NCI-H1092 treated with DMSO at 0.1 percent for 48 hours (cell line): ENCODE data around the gene SPEF1.

Experiments
- DNase-seq: peaks from one replicate; lab custom pipeline; 2025; lab: John Stamatoyannopoulos, UW

Gene SPEF1

GRCh38 chr20:3766422-3767109 lies 14.7 kb downstream of the SPEF1 start:
- no peak for DNase-seq

- DNase-seq = no peak
These were observed 15.9 kb downstream of the SPEF1 start for GRCh38 chr20:3765171-3765882.

- DNase-seq = no peak
These were observed 16.6 kb downstream of the SPEF1 start for GRCh38 chr20:3764659-3765058.

- DNase-seq = no peak
These were observed 17.3 kb downstream of the SPEF1 start for GRCh38 chr20:3763671-3764601.

- peak; percentile 9 for DNase-seq
These were observed 20.4 kb downstream of the SPEF1 start for GRCh38 chr20:3760655-3761348.

- DNase-seq = no peak
These were observed 21.4 kb downstream of the SPEF1 start for GRCh38 chr20:3759884-3760283.

- DNase-seq = no peak
These were observed 21.9 kb downstream of the SPEF1 start for GRCh38 chr20:3759316-3759823.

GRCh38 chr20:3758566-3758965 lies 22.7 kb downstream of the SPEF1 start:
- no peak for DNase-seq

GRCh38 chr20:3757268-3757667 lies 24.0 kb downstream of the SPEF1 start:
- DNase-seq = no peak

GRCh38 chr20:3755814-3756480 lies 25.3 kb downstream of the SPEF1 start:
- DNase-seq = no peak

GRCh38 chr20:3755269-3755668 lies 26.0 kb downstream of the SPEF1 start:
- no peak for DNase-seq

GRCh38 chr20:3754276-3754630 lies 27.0 kb downstream of the SPEF1 start:
- no peak for DNase-seq

GRCh38 chr20:3753501-3754275 lies 27.6 kb downstream of the SPEF1 start:
- DNase-seq = no peak

- DNase-seq = peak; percentile 61
These were observed 28.1 kb downstream of the SPEF1 start for GRCh38 chr20:3753098-3753497.

GRCh38 chr20:3752386-3752759 lies 28.9 kb downstream of the SPEF1 start:
- no peak for DNase-seq

- DNase-seq = no peak
These were observed 29.4 kb downstream of the SPEF1 start for GRCh38 chr20:3751675-3752385.

GRCh38 chr20:3751305-3751674 lies 30.0 kb downstream of the SPEF1 start:
- DNase-seq = no peak

- DNase-seq = peak; percentile 64
These were observed 31.3 kb downstream of the SPEF1 start for GRCh38 chr20:3749689-3750531.

- no peak for DNase-seq
These were observed 32.1 kb downstream of the SPEF1 start for GRCh38 chr20:3749087-3749688.
